Measurements from ENCODE around the gene PSMB3. TPM values are rescaled to one million over a fixed set of nuclear protein-coding genes. Genes with fewer than 3 reads are reported as not detected.
A peak's percentile ranks its signal among the peaks of the same experiment; 100 is the strongest.

Gene PSMB3
- total and polyA plus RNA-seq, 9 of the 15 experiments (the other 6 are each of a cell fraction or from before 2014, with no cell fraction given) = 460 to 2,775 (median 574) TPM

DNA sequence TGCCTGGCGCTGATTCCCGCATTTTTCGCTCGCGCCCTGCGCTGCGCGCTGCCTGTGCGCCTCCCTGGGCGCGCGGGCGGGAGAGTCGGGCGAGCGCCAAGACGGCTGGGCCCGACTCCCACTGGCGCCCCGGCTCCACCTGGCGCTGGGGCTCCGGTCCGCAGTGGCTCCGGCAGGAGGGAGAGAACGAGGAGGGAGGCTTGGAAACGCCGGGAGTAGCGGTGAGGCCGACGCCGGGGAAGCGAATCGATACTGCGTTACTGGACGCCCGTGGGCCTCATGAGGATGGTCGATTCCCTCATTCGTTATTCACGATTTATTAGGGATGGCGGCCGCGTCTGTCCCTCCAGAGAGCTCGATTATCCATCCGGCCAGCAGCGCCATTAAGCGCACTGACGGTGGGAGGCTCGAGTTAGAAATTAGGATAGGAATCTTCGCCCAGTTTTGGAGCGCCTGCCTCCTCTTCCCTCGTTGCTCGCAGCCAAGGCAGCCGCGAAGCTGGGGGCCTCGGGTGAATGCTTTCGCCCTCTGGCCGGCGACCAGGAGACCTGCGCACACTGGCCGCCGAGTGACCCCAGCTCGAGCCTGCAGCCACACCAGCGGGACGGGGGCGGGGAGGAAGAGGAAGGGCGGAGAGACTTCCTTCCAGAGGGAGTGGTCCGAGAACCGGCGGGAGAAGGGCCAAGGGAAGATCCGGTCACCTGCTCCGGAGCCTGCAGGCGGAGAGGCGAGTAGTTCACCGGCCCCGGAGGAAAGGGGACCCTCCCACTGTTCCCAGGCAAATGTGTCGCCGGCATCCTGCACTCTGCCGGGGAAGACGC is 3.1 kb upstream of the PSMB3 start (continued):
- TF ChIP-seq, protein P1, sequence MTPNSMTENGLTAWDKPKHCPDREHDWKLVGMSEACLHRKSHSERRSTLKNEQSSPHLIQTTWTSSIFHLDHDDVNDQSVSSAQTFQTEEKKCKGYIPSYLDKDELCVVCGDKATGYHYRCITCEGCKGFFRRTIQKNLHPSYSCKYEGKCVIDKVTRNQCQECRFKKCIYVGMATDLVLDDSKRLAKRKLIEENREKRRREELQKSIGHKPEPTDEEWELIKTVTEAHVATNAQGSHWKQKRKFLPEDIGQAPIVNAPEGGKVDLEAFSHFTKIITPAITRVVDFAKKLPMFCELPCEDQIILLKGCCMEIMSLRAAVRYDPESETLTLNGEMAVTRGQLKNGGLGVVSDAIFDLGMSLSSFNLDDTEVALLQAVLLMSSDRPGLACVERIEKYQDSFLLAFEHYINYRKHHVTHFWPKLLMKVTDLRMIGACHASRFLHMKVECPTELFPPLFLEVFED (CRISPR knock-in tag; conservative IDR thresholded peaks at IDR 0.05) = 0 out of 2 replicates have a peak, but pooled peaks have one; percentile 46
- no peak for TF ChIP-seq CCAR2 (IDR thresholded peaks at IDR 0.05; ENCODE audit: low read depth, low read length)
- no peak for TF ChIP-seq ZNF23 (CRISPR knock-in tag; IDR thresholded peaks at IDR 0.05)
- TF ChIP-seq, protein P2, sequence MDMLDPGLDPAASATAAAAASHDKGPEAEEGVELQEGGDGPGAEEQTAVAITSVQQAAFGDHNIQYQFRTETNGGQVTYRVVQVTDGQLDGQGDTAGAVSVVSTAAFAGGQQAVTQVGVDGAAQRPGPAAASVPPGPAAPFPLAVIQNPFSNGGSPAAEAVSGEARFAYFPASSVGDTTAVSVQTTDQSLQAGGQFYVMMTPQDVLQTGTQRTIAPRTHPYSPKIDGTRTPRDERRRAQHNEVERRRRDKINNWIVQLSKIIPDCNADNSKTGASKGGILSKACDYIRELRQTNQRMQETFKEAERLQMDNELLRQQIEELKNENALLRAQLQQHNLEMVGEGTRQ (CRISPR knock-in tag; IDR thresholded peaks at IDR 0.05) = peak; percentile 68
- TF ChIP-seq, protein P3, sequence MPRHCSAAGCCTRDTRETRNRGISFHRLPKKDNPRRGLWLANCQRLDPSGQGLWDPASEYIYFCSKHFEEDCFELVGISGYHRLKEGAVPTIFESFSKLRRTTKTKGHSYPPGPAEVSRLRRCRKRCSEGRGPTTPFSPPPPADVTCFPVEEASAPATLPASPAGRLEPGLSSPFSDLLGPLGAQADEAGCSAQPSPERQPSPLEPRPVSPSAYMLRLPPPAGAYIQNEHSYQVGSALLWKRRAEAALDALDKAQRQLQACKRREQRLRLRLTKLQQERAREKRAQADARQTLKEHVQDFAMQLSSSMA (CRISPR knock-in tag; IDR thresholded peaks at IDR 0.05) = no peak
- TF ChIP-seq PML (IDR thresholded peaks at IDR 0.05; ENCODE audit: low read length) = peak; percentile 66; the same call in 1 of the 2 replicates
- TF ChIP-seq MXI1 (IDR thresholded peaks at IDR 0.05; ENCODE audit: low read depth, low read length) = no peak; the same call in 1 of the 2 replicates
- TF ChIP-seq SMARCA4 (IDR thresholded peaks at IDR 0.05) = 0 out of 2 replicates have a peak, but pooled peaks have one; percentile 13
- TF ChIP-seq SRSF9 (IDR thresholded peaks at IDR 0.05; ENCODE audit: borderline replicate concordance, low read depth, low read length) = no peak
- no peak for TF ChIP-seq PTBP1 (IDR thresholded peaks at IDR 0.05; ENCODE audit: low read depth, low read length)
- peak; percentile 66 for TF ChIP-seq HMGN3 (IDR thresholded peaks at IDR 0.05; ENCODE audit: borderline replicate concordance, extremely low read depth, insufficient read length, low read depth, low read length)
- TF ChIP-seq ZNF507 (tag; conservative IDR thresholded peaks at IDR 0.05) = no peak
- TF ChIP-seq, protein P4, sequence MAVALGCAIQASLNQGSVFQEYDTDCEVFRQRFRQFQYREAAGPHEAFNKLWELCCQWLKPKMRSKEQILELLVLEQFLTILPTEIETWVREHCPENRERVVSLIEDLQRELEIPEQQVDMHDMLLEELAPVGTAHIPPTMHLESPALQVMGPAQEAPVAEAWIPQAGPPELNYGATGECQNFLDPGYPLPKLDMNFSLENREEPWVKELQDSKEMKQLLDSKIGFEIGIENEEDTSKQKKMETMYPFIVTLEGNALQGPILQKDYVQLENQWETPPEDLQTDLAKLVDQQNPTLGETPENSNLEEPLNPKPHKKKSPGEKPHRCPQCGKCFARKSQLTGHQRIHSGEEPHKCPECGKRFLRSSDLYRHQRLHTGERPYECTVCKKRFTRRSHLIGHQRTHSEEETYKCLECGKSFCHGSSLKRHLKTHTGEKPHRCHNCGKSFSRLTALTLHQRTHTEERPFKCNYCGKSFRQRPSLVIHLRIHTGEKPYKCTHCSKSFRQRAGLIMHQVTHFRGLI (CRISPR knock-in tag; IDR thresholded peaks at IDR 0.05) = no peak
- TF ChIP-seq SAFB2 (IDR thresholded peaks at IDR 0.05; ENCODE audit: borderline replicate concordance, low read depth, low read length, severe bottlenecking) = no peak
- no peak for TF ChIP-seq ZNF431 (CRISPR knock-in tag; IDR thresholded peaks at IDR 0.05)
- no peak for TF ChIP-seq HDAC3 (IDR thresholded peaks at IDR 0.05; ENCODE audit: borderline replicate concordance, partially characterized antibody)
- TF ChIP-seq MTA1 (IDR thresholded peaks at IDR 0.05; ENCODE audit: borderline replicate concordance) = 0 out of 2 replicates have a peak, but pooled peaks have one; percentile 14
- TF ChIP-seq, protein P5, sequence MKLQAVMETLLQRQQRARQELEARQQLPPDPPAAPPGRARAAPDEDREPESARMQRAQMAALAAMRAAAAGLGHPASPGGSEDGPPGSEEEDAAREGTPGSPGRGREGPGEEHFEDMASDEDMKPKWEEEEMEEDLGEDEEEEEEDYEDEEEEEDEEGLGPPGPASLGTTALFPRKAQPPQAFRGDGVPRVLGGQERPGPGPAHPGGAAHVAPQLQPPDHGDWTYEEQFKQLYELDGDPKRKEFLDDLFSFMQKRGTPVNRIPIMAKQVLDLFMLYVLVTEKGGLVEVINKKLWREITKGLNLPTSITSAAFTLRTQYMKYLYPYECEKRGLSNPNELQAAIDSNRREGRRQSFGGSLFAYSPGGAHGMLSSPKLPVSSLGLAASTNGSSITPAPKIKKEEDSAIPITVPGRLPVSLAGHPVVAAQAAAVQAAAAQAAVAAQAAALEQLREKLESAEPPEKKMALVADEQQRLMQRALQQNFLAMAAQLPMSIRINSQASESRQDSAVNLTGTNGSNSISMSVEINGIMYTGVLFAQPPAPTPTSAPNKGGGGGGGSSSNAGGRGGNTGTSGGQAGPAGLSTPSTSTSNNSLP (IDR thresholded peaks at IDR 0.05; ENCODE audit: borderline replicate concordance, low read depth, low read length) = no peak
- TF ChIP-seq RBM14 (IDR thresholded peaks at IDR 0.05; ENCODE audit: borderline replicate concordance, insufficient read depth, low read depth, low read length) = 0 out of 2 replicates have a peak, but pooled peaks have one; percentile 13
- TF ChIP-seq ZFX (CRISPR knock-in tag; IDR thresholded peaks at IDR 0.05) = peak; percentile 40; the same call in 1 of the 2 replicates
- no peak for TF ChIP-seq ZNF583 (CRISPR knock-in tag; IDR thresholded peaks at IDR 0.05)

Measured in K562 (cell line).